ENCODE data around the gene MPLKIP.
"Not testable (repeated sequence)": the region's sequence is repeated elsewhere in the genome, so short reads cannot be mapped to it uniquely, and the experiment has no call there.

The MPLKIP gene

DNA sequence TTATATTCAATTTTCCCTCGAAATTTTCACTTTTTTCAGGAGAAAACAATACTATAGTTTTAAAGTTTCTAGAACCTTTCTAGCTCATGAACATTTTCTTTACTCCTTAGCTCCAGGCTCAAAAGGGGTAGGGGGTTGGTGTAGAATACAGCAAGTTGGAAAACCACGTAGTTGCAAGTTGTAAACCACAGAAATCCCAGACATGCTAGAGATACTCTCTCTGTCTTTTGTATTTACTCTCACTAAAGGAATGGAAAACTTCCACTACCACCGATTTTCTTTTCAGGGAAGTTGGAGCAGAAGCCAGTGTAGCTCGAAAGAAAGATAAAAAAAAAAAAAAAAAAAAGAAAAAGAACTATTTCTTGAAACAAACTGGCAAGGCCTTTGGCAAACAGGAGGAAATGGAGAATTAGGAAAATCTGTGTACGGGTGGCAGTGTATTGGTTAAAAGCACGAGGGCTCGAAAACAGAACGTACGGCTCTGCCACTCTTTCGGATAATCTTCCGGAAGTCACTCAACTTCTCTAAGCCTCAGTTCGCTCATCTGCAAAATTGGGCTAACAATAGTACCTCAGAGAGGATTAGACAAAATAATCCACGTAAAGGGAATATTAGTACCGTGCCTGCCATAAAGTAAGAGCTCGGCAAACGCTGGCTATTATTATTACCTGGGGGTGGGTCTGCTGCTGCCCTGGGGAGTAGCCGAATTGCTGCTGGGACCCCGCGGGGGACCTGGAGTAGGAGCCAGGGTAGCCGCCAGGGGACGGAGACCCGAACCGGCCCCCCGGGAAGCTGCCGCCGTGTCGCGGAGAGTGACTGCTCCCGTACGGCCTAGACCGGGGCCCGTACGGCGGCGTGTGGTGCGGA is 628 bp downstream of the MPLKIP start:
- DNase-seq (ENCODE audit: low spot score) = no peak

DNA sequence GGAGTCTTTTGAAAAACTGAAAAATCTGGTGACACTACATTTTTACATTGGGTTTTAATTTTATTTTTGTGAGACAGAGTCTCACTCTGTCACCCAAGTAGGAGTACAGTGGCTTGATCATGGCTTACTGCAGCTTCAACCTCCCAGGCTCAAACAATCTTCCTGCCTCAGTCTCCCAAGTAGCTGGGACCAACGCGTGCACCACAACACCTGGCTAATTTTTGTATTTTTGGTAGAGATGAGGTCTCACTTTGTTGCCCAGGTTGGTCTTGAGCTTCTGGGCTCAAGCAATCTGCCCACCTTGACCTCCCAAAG is 11.5 kb downstream of the MPLKIP start:
- DNase-seq (ENCODE audit: low spot score) = no peak

- DNase-seq (ENCODE audit: low spot score) = not testable (repeated sequence)
Measured at GRCh38 chr7:40122100-40122939, 12.1 kb downstream of the MPLKIP start.

DNA sequence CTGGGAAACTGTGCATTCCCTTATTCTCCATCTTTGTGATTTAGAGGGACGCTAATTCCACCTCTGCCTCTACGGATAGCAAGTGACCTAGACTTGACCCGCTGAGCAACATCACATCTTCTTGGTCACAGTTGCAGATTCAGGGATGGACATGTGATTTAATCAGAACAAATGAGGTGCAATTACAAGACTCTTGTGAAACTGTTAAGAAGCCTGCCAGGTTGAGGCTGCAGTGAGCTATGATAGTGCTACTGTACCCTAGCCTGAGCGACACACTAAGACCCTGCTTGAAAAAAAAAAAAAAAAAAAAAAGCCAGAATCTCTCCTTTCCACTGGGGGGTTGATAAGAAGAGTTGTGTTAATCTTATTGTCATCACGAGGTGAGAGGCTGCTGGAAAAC is 14.4 kb downstream of the MPLKIP start:
- no peak for DNase-seq (ENCODE audit: low spot score)

- DNase-seq (ENCODE audit: low spot score) = not testable (repeated sequence)
Measured at GRCh38 chr7:40118201-40118600, 16.2 kb downstream of the MPLKIP start.

DNA sequence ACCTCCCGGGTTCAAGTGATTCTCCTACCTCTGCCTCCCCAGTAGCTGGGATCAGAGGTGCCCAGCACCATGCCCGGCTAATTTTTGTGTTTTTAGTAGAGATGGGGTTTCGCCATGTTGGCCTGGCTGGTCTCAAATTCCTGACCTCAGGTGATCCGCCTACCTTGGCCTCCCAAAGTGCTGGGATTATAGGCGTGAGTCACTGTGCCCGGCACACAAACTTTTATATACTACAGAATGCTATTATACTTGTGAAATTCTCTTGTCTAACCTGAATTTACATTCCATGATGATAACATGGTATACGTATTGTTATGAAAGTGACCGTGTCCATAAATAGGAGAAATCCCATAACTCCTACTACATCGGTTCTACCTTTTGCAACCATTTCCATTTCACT is 17.2 kb downstream of the MPLKIP start:
- DNase-seq (ENCODE audit: low spot score) = not testable (repeated sequence)

GRCh38 chr7:40115936-40116335 is 18.5 kb downstream of the MPLKIP start:
- no peak for DNase-seq (ENCODE audit: low spot score)

DNA sequence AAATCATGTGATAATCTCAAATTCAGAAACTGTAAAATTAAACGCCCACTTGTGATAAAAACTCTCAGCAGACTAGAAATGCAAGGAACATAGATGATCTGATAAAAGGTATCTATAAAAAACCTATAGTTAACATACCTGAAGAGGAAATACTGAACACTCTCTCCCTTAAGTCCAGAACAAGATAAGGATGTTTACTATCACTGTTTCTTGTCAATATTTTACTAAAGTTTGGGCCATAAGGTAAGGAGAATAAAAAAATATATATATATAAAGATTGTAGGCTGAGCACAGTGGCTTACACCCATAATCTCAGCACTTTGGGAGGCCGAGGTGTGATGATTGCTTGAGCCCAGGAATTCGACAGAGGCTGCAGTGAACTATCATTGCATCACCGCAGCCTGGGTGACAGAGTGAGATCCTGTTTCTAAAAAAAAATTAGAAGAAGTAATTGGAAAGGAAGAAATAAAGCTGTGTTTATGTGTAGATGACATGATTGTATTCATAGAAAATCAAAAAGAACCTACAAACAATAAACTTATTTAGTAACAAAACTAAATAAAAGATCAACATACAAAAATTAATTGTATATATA is 28.4 kb downstream of the MPLKIP start:
- DNase-seq (ENCODE audit: low spot score) = no peak

- no peak for DNase-seq (ENCODE audit: low spot score)
Measured at GRCh38 chr7:40102897-40103296, 31.5 kb downstream of the MPLKIP start.

DNA sequence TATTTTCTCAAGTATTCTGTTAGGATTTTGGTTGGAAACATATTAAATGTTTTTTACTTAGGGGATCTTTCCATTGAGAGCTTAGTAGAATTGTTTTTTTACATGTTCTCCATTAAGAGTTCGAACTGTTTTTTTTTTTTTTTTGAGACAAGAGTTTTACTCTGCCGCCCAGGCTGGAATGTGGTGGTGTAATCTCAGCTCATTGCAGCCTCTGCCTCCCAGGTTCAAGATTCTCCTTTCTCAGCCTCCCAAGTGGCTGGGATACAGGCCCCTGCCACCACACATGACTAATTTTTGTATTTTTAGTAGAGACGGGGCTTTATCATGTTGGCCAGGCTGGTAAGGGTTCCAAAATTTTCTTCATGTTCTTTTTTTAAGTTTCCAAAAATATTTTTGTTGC is 33.2 kb downstream of the MPLKIP start:
- DNase-seq (ENCODE audit: low spot score) = no peak

DNA sequence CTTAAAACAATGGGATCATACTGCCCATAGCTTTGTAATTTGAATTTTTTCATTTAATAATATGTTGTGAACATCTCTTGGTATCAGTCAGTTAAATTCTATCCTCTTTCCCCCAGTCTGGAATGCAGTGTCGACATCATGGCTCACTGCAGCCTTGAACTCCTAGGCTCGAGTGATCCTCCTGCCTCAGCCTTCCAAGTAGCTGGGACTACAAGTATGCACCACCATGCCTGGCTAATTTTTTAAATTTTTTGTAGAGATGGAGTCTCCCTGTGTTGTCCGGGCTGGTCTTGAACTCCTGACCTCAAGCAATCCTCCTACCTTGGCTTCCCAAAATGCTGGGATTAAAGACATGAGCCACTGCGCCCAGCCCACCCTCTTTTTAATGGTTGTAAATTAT is 34.6 kb downstream of the MPLKIP start:
- DNase-seq (ENCODE audit: low spot score) = no peak

- no peak for DNase-seq (ENCODE audit: low spot score)
Measured at GRCh38 chr7:40098810-40099209, 35.6 kb downstream of the MPLKIP start.

DNA sequence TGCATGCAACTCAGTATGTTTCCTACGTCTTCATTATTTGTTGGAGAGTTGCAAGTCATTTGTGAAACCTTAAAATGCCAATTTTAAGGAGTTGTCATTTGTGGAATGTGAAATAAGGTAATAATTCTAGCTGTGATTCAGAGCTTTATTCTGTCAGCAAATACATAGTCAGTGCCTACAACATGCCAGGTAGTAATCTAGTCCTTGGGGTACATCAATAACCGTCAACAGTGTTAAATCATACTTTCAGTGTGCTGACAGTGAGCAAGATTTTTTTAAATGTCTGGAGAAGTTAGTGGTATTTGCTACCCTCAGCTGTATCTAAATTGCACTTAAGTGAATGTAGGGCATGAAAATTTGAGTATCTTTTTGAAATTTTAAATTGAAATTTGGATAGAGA is 36.7 kb downstream of the MPLKIP start:
- no peak for DNase-seq (ENCODE audit: low spot score)

GRCh38 chr7:40095695-40096327 is 38.6 kb downstream of the MPLKIP start:
- DNase-seq (ENCODE audit: low spot score) = no peak

DNA sequence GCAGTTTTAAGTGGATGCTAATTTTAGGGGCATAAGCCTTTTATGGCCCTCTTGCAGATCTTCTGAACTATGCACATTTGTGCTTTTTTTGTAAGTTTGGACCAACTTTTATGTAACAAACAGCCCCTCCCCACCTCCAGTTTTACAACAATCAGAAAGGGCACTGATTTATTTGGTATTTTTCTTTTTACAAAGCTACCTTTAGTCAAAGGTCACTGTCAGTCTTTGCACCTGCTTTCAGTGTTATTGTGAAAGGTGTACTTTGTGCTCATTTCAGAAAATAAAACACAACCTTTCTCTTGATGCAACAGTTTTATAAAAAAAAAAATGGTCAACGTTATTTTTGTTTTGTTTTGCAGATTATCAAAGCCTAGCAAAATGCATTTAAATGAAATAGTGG is 39.2 kb downstream of the MPLKIP start:
- DNase-seq (ENCODE audit: low spot score) = no peak

DNA sequence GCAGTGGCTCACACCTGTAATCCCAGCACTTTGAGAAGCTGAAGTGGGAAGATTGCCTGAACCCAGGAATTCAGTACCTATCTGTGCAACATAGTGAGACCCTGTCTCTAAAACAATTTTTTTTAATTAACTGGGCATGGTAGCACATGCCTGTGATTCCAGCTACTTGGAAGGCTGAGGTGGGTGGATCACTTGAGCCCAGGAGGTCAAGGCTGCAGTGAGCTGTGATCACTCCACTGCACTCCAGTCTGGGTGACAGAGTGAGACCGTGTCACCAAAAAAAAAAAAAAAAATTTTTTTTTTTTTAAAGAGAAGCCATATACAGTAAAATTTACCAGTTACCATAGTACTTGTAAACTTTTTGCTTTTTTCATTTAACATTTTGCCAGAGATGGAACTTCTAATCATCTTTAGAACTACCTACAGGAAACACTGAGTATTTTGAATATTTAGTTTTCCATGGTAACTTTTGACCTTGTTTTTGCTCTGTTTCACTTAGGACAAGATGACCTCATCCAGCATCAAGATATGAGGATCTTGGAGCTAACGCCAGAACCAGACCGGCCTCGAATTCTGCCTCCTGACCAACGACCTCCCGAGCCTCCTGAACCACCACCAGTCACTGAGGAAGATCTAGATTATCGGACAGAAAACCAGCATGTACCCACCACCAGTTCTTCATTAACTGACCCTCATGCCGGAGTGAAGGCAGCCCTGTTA is 40.6 kb downstream of the MPLKIP start:
- no peak for DNase-seq (ENCODE audit: low spot score)

- no peak for DNase-seq (ENCODE audit: low spot score)
Measured at GRCh38 chr7:40092182-40092581, 42.2 kb downstream of the MPLKIP start.

GRCh38 chr7:40077849-40078248 is 56.6 kb downstream of the MPLKIP start:
- DNase-seq (ENCODE audit: low spot score) = no peak

Data from globus pallidus (tissue), 1 donor.